Uterus (tissue), 4 donors: ENCODE measurements around the gene LENG9. TPM values are rescaled to one million over a fixed set of nuclear protein-coding genes. Genes with fewer than 3 reads are reported as not detected.

Experiments
- DNase-seq, 2 donors: peaks; one replicate each; pipeline ENCODE4 v3.0.0-alpha.2; 2019 to 2020
- H3K27ac ChIP-seq, 2 donors: fragments of 200-600 bp; sonication (generic); 1 replicate in 1 of 2; 2 replicates in 1 of 2; pipeline ENCODE4 v1.5.1; 2016 to 2018
- H3K27me3 ChIP-seq, 2 donors: fragments of 200-600 bp; sonication (generic); one replicate each; pipeline ENCODE4 v1.5.1; 2018 to 2019; ENCODE audit warnings: control low read depth in 1 of 2
- H3K36me3 ChIP-seq, 2 donors: fragments of 200-600 bp; sonication (generic); one replicate each; pipeline ENCODE4 v1.5.1; 2019; ENCODE audit warnings: control low read depth in 1 of 2
- H3K4me1 ChIP-seq, 2 donors: fragments of 200-600 bp; sonication (generic); one replicate each; pipeline ENCODE4 v1.5.1; 2018 to 2019; ENCODE audit warnings: control low read depth in 1 of 2
- H3K4me3 ChIP-seq, 2 donors: fragments of 200-600 bp; sonication (generic); 1 replicate in 1 of 2; 2 replicates in 1 of 2; pipeline ENCODE4 v1.5.1; 2018 to 2019; ENCODE audit warnings: mild to moderate bottlenecking in 1 of 2
- H3K9me3 ChIP-seq, 2 donors: fragments of 200-600 bp; sonication (generic); one replicate each; pipeline ENCODE4 v1.5.1; 2019; ENCODE audit warnings: control low read depth in 1 of 2
- POLR2A ChIP-seq, 2 donors: fragments of 450-650 bp; IDR thresholded peaks; one replicate each; pipeline ENCODE4 v1.6.1; 2016; ENCODE audit warnings: antibody characterized with exemption in 2 of 2, mild to moderate bottlenecking in 1 of 2, moderate library complexity in 1 of 2
- intact Hi-C: fragments of 100-400 bp; cut with DNase I; formaldehyde crosslinking; loops from one replicate; pipeline ENCODE4 v1.15.1; 2023; ENCODE audit warnings: low total_unique reads
- total RNA-seq, 4 donors: library from RNA; depleted of rRNA in 3 of 4; stranded (reverse); fragments of >200 nt in 3 of 4; gene quantifications; one replicate each; pipeline versions ENCODE4 v1.1.0 to v1.2.4, GENCODE V29; 2014 to 2023
- TF ChIP-seq, protein P1 (sequence below), 4 experiments: fragments of 200-600 bp in 2 of 4; fragments of 450-650 bp in 2 of 4; sonication (generic) in 2 of 4; IDR thresholded peaks; one replicate each; pipeline ENCODE4 v1.5.1; 2016 to 2019; ENCODE audit warnings: antibody characterized with exemption in 4 of 4, mild to moderate bottlenecking in 2 of 4, moderate library complexity in 1 of 4
- donor health status: DM: yes; HTN: yes; CAD: no.

Gene LENG9
- total RNA-seq, 4 donors from 2014 or later = 3.7 to 7.1 (median 3.8) TPM; not detected in 1

DNA sequence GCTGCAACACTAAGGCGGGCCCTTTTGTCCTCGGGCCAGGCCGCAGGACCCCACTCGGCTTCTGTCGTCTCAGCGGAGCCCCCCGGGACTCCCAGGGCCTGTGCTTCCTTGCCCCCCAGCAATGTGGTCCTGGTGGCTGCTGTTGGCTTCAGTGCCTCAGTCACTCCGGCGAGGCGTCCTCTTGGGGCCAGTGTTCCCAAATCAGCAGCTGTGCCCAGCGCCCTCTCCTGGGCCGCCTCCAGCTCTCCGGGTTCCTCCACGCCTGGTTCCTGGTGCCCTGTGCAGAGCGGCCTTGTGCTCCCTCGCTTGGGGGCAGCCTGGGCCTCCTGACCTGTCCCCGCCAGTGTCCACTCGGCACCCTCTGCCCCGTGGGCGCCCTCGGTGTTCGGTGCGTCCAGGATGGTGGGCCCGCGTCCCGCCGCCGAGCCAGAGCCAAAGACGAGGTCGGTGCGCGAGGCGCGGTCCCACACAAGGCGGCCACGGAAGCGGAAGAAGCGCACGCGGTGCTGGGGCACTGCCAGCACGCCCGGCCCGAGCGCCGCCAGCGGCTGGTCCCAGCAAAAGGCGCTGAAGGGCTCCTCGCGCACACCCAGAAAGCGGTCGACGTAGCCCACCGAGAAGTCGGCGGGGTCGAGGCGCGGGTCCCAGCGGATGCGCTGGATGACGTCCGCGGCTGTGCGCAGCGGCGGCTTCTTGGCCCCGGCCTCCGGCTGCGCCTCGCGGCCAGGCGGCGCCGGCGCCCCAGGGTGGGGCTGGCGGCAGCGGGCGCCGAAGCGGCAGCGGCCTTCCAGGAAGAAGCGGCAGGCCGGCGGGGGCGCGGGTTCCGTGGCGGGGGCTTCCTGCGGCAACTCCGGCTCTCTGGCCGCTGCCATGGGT lies 685 bp downstream of the LENG9 start:
- Histone ChIP-seq H3K4me3 (peak overlapping the region; percentile 37 to 58), H3K27me3 (no peaks in the 10 kb centered on the region), H3K9me3 (no peaks in the 10 kb centered on the region), H3K36me3 (no peaks in the 10 kb centered on the region), H3K27ac (peak overlapping the region; percentile 85 to 86), H3K4me1 (no peaks in the 10 kb centered on the region)
- peak; percentile 55 to 74 for DNase-seq
- TF ChIP-seq, protein P1, sequence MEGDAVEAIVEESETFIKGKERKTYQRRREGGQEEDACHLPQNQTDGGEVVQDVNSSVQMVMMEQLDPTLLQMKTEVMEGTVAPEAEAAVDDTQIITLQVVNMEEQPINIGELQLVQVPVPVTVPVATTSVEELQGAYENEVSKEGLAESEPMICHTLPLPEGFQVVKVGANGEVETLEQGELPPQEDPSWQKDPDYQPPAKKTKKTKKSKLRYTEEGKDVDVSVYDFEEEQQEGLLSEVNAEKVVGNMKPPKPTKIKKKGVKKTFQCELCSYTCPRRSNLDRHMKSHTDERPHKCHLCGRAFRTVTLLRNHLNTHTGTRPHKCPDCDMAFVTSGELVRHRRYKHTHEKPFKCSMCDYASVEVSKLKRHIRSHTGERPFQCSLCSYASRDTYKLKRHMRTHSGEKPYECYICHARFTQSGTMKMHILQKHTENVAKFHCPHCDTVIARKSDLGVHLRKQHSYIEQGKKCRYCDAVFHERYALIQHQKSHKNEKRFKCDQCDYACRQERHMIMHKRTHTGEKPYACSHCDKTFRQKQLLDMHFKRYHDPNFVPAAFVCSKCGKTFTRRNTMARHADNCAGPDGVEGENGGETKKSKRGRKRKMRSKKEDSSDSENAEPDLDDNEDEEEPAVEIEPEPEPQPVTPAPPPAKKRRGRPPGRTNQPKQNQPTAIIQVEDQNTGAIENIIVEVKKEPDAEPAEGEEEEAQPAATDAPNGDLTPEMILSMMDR (IDR thresholded peaks at IDR 0.05) = peak in 2 of 4 experiments; percentile 3 to 27
- TF ChIP-seq POLR2A (IDR thresholded peaks at IDR 0.05) = no peak
- intact Hi-C loops = no loop called here

DNA sequence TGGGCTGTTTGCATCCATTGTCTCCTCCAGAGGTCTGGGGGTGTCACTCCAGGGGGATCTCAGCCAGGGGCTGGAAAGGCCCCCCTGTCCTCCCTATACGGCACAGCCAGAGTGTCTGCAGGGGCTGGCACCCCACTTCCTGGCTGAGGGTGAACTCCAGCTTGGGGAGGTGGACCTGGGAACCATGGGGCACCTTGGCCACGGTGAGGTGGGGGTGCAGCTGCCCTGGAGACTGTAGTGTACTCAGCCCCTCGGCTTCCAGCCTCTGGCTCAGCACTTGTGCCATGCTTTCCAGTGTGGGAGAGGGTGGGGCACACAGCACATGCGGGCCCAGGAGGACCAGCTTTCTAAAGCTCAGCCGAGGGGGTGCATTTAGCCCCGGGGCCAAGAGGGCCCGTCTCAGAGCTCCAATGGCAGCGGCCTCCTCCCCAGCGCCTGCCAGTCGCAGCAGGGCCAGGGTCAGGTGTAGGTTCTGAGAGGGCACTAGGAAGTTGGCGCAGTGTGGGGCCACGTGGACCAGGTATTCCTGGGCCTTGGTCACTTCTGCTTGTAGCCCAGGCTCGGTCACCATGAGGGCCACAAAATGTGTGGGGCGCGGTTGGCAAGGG lies 1.4 kb downstream of the LENG9 start:
- intact Hi-C loops = no loop called here
- H3K36me3 ChIP-seq = no peaks in the 10 kb centered on the region
- no peaks in the 10 kb centered on the region for H3K4me1 ChIP-seq
- no peaks in the 10 kb centered on the region for H3K27me3 ChIP-seq
- TF ChIP-seq POLR2A (IDR thresholded peaks at IDR 0.05) = no peak
- TF ChIP-seq, protein P1 (IDR thresholded peaks at IDR 0.05) = no peak
- no peaks in the 10 kb centered on the region for H3K9me3 ChIP-seq
- no peak for DNase-seq
- peak overlapping the region; percentile 85 to 86 for H3K27ac ChIP-seq
- H3K4me3 ChIP-seq = peak overlapping the region in 1 of 2 donors; percentile 58

DNA sequence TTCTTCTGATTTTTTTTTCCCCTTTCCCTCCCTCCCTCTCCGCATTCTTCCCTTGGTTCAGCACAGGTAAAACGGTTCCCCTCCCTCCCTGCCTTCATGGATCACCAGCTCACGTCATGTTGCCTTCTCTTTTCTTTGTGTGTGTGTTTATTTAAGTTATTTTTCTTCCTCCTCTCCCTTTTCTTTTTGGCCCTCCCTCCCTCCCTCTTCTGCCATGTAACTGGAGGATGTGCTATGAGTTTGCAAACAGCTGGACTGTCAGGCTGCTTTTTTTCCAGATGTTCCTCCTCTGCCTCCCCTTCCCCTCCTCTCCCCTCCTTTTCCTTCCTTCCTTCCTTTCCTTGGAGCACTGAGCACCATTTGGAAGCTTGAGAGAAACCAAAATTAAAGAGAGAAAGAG lies 2.0 kb downstream of the LENG9 start:
- no peaks in the 10 kb centered on the region for H3K36me3 ChIP-seq

DNA sequence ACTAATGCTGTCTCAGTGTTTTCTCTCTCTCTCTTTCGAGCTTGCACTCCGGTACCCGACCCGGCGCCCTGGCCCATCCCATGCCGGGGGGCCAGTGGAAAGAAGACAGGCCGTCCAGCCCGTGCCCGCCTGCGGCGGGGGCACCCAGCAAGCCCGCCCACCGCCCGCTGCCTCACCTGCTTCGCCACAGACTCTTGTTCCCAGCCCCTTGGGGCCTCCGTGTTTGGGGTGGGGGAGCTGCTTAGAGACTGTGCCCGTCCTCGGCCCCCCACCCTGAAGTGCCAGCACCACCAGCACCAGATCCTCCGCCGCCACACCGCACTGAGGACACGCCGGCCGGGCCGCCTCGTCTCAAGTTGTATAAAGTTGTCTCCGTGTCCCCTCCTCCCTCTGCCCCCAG lies 2.4 kb downstream of the LENG9 start:
- Histone ChIP-seq H3K27ac (no peak overlapping the region), H3K4me1 (no peaks in the 10 kb centered on the region), H3K9me3 (no peaks in the 10 kb centered on the region), H3K36me3 (no peaks in the 10 kb centered on the region), H3K4me3 (no peak overlapping the region), H3K27me3 (no peaks in the 10 kb centered on the region)
- intact Hi-C loops = no loop called here
- DNase-seq = no peak
- TF ChIP-seq, protein P1 (IDR thresholded peaks at IDR 0.05) = no peak

More for the DNA sequence above, 2.0 kb downstream of the LENG9 start:
- no peak overlapping the region for H3K27ac ChIP-seq
- H3K27me3 ChIP-seq = no peaks in the 10 kb centered on the region
- TF ChIP-seq, protein P1 (IDR thresholded peaks at IDR 0.05) = no peak
- no peak for TF ChIP-seq POLR2A (IDR thresholded peaks at IDR 0.05)
- DNase-seq = no peak
- no peaks in the 10 kb centered on the region for H3K4me1 ChIP-seq
- intact Hi-C loops = no loop called here
- H3K9me3 ChIP-seq = no peaks in the 10 kb centered on the region
- no peak overlapping the region for H3K4me3 ChIP-seq
